ENCODE results near the gene FCAMR. TPM values are rescaled to one million over a fixed set of nuclear protein-coding genes. Genes with fewer than 3 reads are reported as not detected.

Gene FCAMR
- total RNA-seq, 8 experiments from 2014 or later: 0.31 to 1.9 (median 0.46) TPM; not detected in 3

DNA sequence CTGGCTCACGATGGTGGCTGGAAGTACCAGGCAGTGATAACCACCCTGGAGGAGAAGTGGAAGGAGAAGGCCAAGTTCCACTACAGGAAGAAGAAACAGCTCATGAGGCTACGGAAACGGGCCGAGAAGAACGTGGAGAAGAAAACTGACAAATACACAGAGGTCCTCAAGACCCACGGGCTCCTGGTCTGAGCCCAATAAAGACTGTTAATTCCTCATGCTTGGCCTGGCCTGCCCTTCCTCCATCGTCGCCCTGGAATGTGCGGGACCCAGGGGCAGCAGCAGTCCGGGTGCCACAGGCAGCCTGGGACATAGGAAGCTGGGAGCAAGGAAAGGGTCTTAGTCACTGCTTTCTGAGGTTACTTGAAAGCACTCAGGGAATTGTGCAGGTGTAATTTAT lies 62.2 kb downstream of the FCAMR start:
- no peak for ATAC-seq (replicated peaks in 6 of 8)
- no peak overlapping the region for H3K4me3 ChIP-seq
- in situ Hi-C loops (cut with MboI; ENCODE audit: low pct_unique_long_range_greater_than_20kb in 2 of 9, low sequenced_read_pairs in 9 of 9, unreplicated experiment in 9 of 9): loop anchor here in 7 of 9 experiments (25.0 kb wide), 4 partner anchors 171 to 421 kb away; partner anchors contain the start of genes DYRK3 (in 2 of the 7) and EIF2D (in 2 of the 7)
- WGBS, 10 experiments: 70 to 100% (median 93%) methylated on average over 2 to 10 of the region's 10 CpGs; no CpG with 5 or more reads in 2 of the 10 experiments
- no peak overlapping the region for H3K27ac ChIP-seq
- H3K4me1 ChIP-seq (replicated peaks in 1 of 2): no peaks in the 10 kb centered on the region

Other genes with a start within 250 kb of the FCAMR start
- 1 to 10 TPM in 1 of 8 experiments, under 1 TPM in 4, not detected in 3; 0.27 to 2.5 (median 0.81) TPM for gene IL19, start 199.7 kb downstream of the FCAMR start, total RNA-seq
- gene IL10, start 198.0 kb downstream of the FCAMR start, total RNA-seq: under 1 TPM in 3 of 8 experiments, not detected in 5; 0.27 to 0.66 (median 0.46) TPM
- gene IL20, start 104.8 kb downstream of the FCAMR start, total RNA-seq: under 1 TPM in 1 of 8 experiments, not detected in 7; 0.25 TPM
- under 1 TPM in 2 of 8 experiments, not detected in 6; 0.17 to 0.38 TPM for gene IL24, start 73.0 kb downstream of the FCAMR start, total RNA-seq
- 1 to 10 TPM in 2 of 8 experiments, under 1 TPM in 2, not detected in 4; 0.49 to 2.0 (median 0.99) TPM for gene FCMR, start 48.5 kb downstream of the FCAMR start, total RNA-seq
- gene PIGR, start 24.0 kb downstream of the FCAMR start, total RNA-seq: under 1 TPM in 4 of 8 experiments, not detected in 4; 0.04 to 0.47 (median 0.14) TPM
- gene C1orf116, start 62.3 kb upstream of the FCAMR start, total RNA-seq: under 1 TPM in 7 of 8 experiments, not detected in 1; 0.07 to 0.52 (median 0.17) TPM
- gene YOD1, start 80.7 kb upstream of the FCAMR start, total RNA-seq: 10 to 100 TPM in 5 of 8 experiments, 1 to 10 TPM in 3; 5.9 to 31.6 (median 17.3) TPM
- gene PFKFB2, start 82.8 kb upstream of the FCAMR start, total RNA-seq: 10 to 100 TPM in 2 of 8 experiments, 1 to 10 TPM in 6; 4.1 to 13.4 (median 6.8) TPM
- 1 to 10 TPM in 1 of 8 experiments, under 1 TPM in 2, not detected in 5; 0.21 to 1.7 (median 0.81) TPM for gene C4BPB, start 118.4 kb upstream of the FCAMR start, total RNA-seq
- gene C4BPA, start 133.8 kb upstream of the FCAMR start, total RNA-seq: 1 to 10 TPM in 1 of 8 experiments, not detected in 7; 2.3 TPM